Stimulated activated CD8-positive, alpha-beta memory T cell treated with anti-CD3 and anti-CD28 coated beads, Interleukin-15, amount 100 ng/mL, for 48 hours (primary cell): ENCODE results near the gene FARP2.

Experiments used
- DNase-seq, 2 donors: peaks; one replicate each; pipeline ENCODE4 v3.0.0-alpha.2; 2020; ENCODE audit warnings: low read depth in 2 of 2

The FARP2 gene

DNA sequence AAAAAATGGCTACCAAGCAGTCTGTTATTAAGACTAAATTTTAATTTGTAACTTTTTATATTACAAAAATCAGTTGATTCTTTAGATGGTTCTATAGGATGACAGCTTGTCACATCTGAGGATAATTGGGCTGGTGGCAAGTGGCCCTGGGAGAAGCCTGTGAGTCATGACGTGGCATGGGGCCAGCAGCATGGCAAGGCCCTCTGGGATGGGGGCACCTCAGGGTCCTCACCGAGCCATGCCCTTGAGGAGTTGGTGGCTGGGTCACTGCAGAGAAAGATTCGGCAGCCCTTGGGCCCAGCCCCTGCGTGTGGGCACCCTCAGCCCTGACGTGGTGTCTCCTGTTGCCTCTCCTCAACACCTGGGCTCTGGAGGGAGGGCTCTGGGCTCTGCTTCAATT lies 102.6 kb downstream of the FARP2 start:
- DNase-seq, result no peak

DNA sequence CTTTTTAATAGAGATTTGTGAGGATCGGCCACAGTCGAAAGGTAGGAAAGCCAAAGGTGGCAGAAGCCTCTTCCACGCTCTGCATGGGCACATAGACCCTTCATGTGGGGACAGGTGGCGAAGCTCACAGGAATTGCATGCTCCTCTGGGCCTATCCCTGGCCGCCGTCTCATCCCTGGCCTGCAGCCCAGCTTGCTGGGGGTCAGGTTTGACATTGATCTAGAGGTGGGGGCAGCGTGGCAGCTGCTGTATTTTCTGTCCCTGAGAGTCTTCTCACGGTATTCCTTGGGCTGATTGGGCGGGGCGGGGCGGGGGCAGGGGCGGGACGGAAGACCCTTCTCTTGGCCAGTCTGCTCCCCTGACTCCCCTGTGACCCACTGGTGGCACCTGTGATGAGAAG lies 103.4 kb downstream of the FARP2 start:
- DNase-seq, result no peak

DNA sequence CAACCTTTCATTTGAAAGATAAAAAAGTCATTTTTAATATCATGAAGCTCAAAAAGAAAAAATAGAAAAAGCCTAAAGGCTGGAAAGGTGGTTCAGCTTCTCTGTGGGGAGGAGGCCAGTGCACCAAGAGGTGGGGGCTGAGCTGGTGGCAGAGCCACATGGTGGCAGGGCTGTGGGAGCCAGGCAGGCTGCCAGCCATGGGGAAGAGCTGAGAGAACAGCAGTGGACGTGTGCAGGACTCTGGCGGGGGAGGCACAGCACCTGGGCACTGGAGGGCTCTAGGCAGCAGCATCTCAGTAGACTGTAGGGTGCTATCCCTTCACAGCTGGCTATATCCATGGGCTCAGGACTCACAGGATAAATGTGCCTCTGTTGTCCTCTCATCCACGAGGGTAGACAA lies 104.5 kb downstream of the FARP2 start:
- DNase-seq, result no peak

DNA sequence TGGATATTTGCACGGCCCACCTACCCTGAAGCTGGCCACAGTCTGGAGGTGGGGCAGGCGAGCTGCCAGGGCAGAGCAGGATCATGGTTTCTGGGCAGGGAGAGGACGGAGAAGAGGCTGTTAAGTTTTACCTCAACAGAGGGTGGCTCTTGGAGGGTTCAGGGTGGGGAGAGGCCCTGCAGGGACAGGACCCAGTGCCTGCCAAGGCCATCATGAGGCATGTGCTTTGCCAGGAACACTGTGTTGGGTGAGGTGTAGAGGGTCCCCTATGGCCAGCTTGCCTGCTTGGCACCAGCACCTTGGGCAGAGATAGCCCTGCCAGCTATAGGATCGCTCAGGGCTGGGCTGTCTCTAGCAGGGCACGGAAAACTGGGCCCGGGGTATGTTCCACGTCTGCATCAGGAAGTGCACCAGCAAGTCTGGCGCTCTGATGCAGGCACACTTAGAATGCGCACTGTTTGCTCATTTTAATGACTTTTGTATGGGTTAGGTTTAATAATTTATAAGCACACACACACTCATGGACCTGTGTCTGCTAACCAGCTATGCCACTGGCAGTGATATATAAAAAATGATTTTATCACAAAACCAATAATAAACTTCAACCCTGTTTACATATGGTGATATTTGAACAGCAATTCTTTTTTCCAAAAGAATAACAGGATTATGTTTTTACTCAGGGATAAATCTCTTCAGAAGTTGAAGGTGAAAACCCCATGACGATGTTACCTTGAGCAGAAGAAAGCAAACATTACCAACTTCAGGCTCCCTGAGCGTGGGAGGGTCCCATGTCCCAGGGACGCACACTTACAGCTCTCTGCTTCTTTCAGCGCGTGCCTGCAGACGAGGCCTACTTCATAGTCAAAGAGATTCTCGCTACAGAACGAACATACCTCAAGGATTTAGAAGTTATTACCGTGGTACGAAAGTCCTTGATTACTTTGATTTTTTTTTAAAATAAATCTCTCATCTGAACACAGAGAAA lies 105.9 kb downstream of the FARP2 start:
- DNase-seq, result no peak

DNA sequence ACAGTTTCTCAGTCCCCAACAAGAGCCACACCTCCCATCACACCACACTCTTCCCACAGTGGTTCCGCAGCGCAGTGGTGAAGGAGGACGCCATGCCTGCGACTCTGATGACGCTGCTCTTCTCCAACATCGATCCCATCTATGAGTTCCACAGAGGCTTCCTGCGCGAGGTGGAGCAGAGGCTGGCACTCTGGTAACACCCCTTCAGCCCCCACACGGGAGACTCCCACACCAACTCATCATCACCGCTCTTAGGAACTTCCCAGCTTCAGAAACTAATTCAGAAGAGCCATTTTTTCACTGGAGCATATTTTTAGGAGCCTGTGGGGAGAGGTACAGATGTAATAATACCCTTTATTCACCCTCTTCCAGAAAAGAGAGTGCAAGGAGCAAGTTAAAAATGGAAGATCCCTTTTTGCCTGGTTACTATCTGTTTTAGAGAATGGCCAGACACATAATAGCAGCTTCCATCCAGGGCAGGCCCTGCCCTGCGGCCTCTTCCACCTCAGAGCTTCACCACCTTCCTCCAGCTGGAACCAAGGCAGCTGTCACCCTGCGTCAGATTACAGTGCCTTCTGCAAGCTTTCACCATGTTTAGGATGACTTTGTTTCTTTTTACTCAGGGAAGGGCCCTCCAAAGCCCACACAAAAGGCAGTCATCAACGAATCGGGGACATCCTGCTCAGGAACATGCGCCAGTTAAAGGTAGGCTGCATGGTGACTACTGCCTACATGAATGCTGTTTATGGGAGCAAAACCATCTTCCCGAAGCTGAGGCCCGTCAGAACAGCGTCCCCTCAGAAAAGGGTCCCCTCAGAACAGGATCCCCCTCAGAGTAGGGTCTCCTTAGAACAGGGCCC lies 107.4 kb downstream of the FARP2 start:
- DNase-seq, result no peak

DNA sequence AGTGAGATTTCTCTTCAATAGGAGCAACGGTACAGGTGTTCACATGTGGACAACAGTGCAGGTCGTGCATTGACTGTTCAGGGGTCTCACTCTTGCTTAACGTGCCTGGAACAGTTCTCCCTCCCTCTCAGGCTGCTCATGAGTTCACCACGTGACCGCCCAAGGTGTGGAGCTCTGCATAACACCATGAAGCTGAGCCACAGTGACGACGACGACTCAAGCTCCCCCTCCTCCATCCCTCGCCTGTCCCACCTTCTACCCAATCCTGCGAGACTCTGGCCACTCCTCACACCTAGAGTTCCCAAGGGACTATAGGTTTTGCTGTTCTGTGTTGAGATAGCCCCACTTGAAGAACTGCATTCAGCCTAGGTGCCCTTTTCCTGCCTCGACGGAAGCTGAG lies 109.5 kb downstream of the FARP2 start:
- DNase-seq, result no peak

DNA sequence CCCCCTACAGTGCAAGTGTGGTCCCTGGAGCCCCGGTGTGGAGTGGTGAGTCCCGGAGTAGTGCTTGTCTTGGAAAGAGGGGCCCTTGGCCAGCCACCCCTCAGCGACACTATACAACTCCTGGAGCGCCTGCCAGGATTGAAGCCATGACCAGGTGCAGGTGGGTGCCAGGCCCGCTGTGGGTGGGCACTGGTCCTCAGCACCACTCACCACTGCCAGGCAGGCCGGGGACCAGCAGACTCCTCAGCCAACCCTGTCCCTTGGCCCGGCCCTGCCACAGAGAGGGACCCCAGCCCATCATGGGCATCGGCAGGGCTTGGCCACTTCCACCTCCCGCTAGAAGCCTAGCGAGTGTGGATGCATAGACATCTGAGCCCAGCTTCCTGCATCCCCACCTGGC lies 110.1 kb downstream of the FARP2 start:
- DNase-seq, result no peak

DNA sequence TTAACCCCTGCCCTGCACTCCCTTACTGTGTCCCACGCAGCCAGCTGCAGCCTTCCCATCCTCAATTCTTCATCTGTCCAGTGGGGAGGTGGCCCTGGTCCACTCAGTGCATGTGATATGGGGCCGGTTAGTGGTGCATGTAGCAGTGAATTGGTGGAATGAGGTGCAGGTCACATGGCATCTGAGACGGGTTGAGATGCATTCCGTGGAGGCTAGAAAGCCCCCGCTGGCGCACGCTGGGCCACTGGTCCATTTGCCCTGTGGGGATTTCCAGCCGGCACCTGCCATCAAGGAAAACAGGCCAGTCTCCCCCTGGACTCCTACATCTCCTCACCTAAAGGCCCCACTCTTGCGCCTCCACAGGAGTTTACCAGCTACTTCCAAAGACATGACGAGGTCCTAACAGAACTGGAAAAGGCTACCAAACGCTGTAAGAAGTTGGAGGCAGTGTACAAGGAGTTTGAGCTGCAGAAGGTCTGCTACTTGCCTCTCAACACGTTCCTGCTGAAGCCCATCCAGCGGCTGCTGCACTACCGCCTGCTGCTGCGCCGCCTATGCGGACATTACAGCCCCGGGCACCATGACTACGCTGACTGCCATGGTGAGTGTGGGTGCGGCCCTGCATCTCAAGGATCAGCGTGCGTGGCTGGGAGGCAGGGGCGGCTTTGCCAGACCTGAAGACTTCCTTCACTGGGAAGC lies 111.8 kb downstream of the FARP2 start:
- DNase-seq, result no peak

DNA sequence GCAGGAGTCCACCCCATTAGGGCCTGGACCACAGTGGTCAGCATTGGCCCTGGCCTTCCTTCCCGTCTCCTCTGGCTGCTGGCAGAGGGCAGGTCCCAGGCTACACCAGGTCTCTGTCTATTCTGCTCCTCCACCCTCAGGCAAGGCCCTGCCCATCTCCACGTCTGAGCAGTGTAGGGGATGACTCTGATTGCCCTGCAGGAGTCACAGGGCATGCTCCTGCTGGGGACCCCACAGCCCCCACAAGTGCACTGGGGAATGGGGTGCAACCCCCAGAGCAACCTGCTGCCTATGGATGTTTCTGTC lies 112.3 kb downstream of the FARP2 start:
- no peak for DNase-seq

DNA sequence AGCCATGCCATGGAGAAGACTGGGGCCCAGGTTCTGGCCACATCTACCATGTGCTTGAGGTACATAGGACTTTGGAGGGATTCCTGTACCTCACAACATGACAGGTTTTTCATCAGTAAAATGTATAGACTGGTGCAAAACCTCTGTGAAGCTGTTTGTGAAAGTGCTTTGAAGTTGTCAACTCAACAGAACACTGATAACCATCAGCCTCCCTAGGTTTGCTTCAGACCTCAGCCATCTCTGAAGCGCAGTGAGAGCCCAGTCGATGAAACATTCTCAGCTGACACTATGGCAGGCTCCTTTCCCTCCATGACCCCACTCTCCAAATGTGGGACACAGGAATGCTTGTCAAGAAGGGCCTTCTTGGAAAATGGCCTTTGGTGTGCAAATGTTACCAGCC lies 113.7 kb downstream of the FARP2 start:
- DNase-seq, result no peak

DNA sequence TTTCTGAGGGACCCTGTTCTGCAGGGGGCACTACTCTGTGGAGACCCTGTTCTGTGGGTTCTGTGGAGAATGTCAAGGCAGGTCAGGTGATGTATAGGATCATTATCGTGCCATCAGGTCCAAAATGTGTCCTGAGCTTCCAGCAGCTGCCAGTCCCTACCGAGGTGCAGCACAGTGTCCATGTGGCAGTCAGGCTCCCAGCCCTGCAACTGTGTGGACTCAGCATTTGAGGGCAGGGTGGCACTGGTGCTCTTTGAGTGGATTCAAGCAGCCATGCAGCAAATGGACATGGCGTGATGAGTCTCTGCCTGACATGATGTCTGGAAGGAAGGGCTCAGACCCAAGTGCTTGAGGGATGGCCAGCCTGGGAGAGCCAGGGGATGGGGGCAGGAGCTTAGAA lies 117.3 kb downstream of the FARP2 start:
- no peak for DNase-seq

DNA sequence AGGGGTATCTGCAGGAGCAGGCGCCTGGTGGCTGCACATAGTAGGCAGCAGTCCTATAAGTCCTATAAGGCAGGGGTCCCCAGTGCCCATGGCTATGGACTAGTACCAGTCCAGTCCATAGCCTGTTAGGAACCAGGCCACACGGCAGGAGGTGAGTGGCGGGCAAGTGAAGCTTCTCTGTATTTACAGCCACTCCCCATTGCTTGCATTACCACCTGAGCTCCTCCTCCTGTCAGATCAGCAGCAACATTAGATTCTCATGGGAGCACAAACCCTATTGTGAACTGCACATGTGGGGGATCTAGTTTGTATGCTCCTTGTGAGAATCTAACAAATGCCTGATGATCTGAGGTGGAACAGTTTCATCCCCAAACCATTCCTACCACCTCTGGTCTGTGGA lies 119.2 kb downstream of the FARP2 start:
- DNase-seq, result no peak

DNA sequence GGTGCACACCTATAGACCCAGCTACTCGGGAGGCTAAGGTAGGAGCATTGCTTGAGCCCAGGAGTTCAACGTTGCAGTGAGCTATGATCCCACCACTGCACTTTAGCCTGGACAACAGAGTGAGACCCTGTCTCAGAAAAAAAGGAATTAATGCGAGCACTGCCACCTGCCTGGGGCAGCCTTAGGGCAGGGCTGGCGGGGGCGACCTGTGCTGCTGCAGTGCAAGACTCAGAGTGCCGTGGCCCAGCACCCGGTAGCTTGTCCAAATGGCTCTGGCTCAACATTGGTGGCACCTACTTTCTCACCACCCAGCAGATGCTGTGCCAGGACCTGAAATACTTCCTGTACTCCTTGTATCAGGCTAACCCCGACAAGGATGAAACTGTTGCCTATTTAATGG lies 122.1 kb downstream of the FARP2 start:
- no peak for DNase-seq

DNA sequence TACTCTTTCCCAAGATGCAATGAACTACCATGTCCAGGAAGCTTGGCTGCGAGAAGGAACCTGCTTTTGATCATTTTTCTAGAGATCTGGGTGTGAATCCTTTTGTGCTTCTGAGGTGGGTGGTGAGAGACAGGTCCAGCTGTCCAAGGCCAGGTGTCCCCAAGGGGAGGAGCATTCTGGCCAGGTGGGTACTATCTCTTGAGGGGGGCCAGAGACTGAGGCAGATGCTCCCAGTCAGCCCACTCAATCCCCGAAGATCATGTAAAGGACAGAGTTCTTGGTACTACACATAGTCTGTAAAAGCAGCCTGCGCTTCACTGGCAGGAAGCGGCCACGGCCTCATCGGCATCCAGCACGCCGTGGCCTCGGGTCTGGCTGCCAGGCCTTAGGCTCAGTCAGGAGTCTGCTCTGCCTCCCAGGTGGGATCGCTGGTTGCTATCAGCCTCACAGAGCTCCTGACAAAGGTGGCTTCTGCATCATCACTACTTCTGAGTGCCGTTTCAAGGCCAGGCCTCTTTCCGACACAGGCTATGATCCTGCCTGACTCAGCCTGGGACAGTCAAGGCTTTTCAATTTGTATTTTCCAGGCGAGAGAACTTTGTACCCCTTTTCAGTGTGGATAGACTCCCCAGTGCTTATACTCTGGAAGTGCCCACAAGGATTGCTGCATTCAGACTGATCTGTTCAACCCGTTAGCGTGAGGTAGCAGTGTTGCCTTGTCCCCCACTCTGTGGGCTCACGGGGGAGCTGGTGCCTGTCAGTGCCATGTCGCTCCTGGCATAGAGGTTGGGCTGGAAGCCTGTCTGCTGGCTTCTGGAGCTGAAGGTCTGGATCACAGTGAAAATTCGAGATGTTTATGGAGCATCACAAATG lies 123.2 kb downstream of the FARP2 start:
- no peak for DNase-seq

DNA sequence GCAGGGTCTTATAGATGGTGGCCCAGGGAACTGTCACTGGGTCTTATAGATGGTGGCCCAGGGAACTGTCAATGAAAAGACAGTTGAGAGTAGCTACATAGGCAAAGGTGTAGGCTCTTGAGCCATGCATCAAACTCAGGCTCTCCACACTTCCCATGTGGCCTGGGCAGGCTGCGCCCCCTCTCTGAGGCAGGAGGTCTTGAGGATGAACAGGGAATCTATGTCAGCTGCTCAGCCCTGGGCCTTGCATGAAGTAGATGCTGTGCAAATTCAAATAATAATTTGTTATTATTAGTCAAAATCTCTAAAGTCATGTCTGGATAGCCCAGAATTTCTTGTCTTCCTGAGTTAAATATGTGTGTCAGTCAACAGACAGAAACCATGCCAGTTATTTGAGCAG lies 125.6 kb downstream of the FARP2 start:
- no peak for DNase-seq

DNA sequence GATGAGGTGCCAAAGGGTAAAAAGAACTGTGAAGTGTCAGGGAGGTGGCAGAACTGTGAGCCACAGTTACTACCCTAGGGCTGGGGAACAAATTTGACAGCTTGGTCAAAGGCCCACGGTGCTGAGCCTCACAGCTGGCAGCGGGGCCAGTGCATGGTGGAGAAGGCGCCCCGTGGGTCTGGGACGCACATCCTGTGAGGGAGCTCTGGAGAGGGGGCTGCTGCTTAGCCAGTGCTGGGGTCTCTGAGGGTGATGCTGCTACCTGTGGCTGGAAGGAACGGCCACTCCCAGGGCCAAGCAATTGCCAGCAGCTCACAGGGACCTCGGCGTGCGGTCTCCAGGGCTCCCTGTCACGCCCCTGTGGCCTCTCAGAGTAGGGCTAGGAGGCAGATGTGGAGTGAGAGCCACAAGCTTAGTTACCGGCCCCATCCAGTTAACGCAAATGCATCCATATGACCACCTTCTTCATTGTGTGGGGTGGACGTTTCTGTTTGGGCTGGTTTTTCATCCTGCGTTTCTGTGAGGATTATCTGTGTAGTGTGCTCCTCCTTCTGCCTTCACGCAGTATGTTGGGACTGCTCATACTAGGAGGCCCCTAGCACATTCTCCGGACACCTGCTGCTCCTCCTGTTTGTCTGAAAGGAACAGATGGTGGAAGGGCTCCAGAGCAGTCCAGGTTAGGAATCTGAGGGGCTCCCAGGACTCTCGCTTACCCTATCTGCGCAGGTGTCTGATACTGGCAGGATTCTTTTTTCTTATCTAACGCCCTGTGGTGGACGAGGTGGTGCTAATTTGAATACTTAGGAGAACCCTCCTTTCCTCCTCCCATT lies 126.3 kb downstream of the FARP2 start:
- no peak for DNase-seq

DNA sequence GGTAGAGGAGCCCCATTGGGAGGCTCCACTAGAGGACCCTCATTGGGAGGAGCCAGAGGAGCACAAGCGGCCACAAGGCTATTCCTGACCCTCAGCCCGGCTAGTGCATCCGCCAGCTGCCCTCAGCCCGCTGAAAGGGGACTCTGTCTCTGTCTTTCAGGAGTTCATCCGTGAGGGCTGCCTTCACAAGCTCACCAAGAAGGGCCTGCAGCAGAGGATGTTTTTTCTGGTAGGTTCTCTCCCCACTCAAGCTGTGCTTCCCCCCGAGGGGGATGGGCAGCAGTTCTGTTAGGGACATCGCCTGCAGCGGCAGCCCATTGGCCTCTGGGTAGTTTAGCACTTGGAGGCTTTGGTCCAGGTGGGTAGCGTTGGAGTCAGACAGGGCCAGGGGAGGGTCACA lies 127.2 kb downstream of the FARP2 start:
- no peak for DNase-seq

DNA sequence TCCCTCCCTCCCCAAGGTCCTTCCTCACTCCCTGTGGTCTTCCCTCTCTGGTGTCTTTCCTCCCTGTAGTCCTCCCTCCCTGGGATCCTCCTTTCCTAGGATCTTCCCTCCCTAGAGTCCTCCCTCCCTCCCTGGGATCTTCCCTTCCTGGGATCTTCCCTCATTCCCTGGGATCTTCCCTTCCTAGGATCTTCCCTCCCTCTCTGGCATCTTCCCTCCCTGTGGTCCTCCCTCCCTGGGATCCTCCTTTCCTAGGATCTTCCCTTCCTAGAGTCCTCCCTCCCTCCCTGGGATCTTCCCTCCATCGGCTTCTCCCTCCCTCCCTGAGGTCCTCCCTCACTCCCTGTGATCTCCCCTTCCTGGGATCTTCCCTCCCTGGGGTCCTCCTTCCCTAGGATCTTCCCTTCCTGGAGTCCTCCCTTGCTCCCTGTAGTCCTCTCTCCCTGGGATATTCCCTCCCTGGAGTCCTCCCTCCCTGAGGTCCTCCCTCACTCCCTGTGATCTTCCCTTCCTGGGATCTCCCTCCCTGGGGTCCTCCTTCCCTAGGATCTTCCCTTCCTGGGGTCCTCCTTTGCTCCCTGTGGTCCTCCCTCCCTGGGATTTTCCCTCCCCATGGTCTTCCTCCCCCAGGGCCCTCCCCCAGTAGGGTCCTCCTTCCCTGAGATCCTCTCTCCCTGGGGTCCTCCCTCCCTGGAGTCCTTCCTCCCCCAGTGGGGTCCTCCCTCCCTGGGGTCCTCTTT lies 129.3 kb downstream of the FARP2 start:
- no peak for DNase-seq

DNA sequence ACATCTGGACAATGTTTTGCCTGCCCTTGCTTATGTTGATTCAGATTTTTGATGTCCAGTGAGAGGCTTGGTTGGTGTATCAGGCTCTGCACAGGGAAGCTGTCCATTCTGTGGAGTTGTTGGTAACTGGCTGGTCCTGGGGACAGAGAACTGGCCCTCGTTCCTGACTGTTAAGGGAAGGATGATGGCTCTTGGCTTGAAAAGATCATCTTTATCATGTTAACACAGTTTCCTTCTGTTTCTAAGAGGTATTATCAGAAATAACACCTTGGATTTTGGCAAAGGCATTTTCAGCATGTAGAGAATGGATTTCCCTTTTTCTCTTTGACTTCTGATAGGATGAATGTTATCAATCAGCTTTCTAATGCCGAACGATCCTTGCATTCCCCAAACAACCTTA lies 133.0 kb downstream of the FARP2 start:
- no peak for DNase-seq
